AG04450 (cell line): Measurements from ENCODE around the gene GNAI2. TPM values are rescaled to one million over a fixed set of nuclear protein-coding genes. Genes with fewer than 3 reads are reported as not detected.

Experiments
- CTCF ChIA-PET: fragments of 300-600, 350-600 bp; formaldehyde crosslinking; extraction: SDS; loops from one replicate; lab custom pipeline; 2022; ENCODE audit warnings: antibody characterized with exemption, inconsistent platforms; lab: Charles Lee
- POLR2A ChIA-PET: fragments of 350-600 bp; formaldehyde crosslinking; extraction: SDS; loops from one replicate; lab custom pipeline; 2021; ENCODE audit warnings: antibody characterized with exemption, inconsistent platforms; lab: Yijun Ruan, JAX
- DNase-seq: peaks from one replicate; pipeline ENCODE4 v3.0.0-alpha.2; 2011; ENCODE audit warnings: low read depth, low spot score
- H3K27ac ChIP-seq: one replicate; pipeline ENCODE4 v1.5.1; 2012; ENCODE audit warnings: low read depth, low read length, control low read depth
- H3K27me3 ChIP-seq: one replicate; pipeline ENCODE4 v1.6.0; 2012; ENCODE audit warnings: low read length; ENCODE audit not compliant: control insufficient read depth, insufficient read depth
- H3K4me3 ChIP-seq: 2 replicates; pipeline ENCODE4 v1.5.1; 2011; ENCODE audit warnings: mild to moderate bottlenecking, low read depth, low read length, control low read depth
- H3K9me3 ChIP-seq: 2 replicates; pipeline ENCODE4 v1.5.1; 2012; ENCODE audit warnings: low read length; ENCODE audit not compliant: control insufficient read depth, insufficient read depth
- polyA plus RNA-seq: library from polyadenylated mRNA; depleted of rRNA; stranded (reverse); fragments of >200 nt; gene quantifications from 2 replicates; pipeline ENCODE4 v1.2.3, GENCODE V29; 2011
- TF ChIP-seq, protein P1 (sequence below): IDR thresholded peaks from 2 replicates; pipeline ENCODE4 v1.5.1; 2011; ENCODE audit warnings: low read depth, low read length, control low read depth, inconsistent platforms

The GNAI2 gene
- polyA plus RNA-seq, 1 experiment: 603 TPM

- TF ChIP-seq, protein P1, sequence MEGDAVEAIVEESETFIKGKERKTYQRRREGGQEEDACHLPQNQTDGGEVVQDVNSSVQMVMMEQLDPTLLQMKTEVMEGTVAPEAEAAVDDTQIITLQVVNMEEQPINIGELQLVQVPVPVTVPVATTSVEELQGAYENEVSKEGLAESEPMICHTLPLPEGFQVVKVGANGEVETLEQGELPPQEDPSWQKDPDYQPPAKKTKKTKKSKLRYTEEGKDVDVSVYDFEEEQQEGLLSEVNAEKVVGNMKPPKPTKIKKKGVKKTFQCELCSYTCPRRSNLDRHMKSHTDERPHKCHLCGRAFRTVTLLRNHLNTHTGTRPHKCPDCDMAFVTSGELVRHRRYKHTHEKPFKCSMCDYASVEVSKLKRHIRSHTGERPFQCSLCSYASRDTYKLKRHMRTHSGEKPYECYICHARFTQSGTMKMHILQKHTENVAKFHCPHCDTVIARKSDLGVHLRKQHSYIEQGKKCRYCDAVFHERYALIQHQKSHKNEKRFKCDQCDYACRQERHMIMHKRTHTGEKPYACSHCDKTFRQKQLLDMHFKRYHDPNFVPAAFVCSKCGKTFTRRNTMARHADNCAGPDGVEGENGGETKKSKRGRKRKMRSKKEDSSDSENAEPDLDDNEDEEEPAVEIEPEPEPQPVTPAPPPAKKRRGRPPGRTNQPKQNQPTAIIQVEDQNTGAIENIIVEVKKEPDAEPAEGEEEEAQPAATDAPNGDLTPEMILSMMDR: no peak
- Histone ChIP-seq H3K27me3 (peaks cover 36% of the 10 kb centered on the region), H3K27ac (no peak overlapping the region), H3K9me3 (no peaks in the 10 kb centered on the region; the same call in 1 of the 2 replicates), H3K4me3 (no peak overlapping the region)
- ChIA-PET CTCF (interaction anchor here (3.4 to 9.0 kb wide), 4 partner anchors 14 to 128 kb away, joined by 15 to 324 read pairs (median 32); no protein-coding TSS in a partner anchor), POLR2A (interaction anchor here (1.2 kb wide), 1 partner anchor 39 kb away, joined by 3 read pairs; the partner anchor contains the start of gene GNAI2)
- DNase-seq: no peak
Observed at GRCh38 chr3:50196253-50196801, 39.7 kb upstream of the GNAI2 start.

DNA sequence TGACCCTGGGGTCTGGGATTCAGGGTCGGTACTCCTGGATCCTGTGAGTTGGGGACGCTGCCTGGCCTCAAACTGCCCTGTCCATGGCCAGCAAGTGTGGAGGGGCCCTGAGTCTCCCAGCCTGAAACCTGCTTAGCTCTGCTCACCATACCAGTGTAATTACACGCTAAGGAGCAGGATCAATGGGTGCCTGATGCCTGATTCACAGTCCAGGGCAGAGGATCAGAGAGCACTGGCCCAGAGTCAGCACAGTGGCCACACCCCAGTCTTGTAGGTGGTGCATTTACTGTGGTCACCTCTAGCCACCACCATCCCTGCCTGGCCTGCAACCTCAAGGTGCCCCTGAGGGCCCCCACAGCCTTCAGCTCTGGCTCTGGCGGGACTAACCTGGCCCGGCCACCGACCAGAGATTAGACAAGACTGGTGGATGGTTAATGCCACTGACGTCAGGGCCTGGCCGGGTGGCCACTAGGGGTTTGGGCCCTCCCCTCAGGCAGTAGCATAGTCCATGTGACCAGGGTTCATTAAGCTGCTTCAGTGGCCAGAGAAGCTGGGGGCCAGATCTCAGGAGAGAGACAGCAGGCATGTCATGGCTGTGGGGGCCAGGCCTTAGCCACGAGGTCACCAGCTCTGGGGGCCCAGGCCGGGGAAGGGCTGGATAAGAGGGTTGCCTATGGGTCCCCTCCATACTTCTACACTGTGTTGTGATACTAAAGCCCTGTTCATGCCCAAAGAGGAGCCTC, 34.3 kb upstream of the GNAI2 start:
- Histone ChIP-seq H3K27ac (no peak overlapping the region), H3K27me3 (peaks cover 49% of the 10 kb centered on the region), H3K4me3 (no peak overlapping the region), H3K9me3 (no peaks in the 10 kb centered on the region)
- CTCF ChIA-PET: interaction anchor here (0.5 to 4.2 kb wide), 4 partner anchors 9 to 81 kb away, joined by 3 to 42 read pairs (median 14); partner anchors contain the start of gene GNAT1
- no peak for DNase-seq
- POLR2A ChIA-PET: no interaction called here
- TF ChIP-seq, protein P1: no peak

GRCh38 chr3:50202353-50203112, 33.5 kb upstream of the GNAI2 start:
- DNase-seq: no peak
- Histone ChIP-seq H3K4me3 (no peak overlapping the region), H3K27me3 (peaks cover 53% of the 10 kb centered on the region), H3K9me3 (no peaks in the 10 kb centered on the region), H3K27ac (no peak overlapping the region)
- POLR2A ChIA-PET: no interaction called here
- TF ChIP-seq, protein P1: no peak
- CTCF ChIA-PET: interaction anchor here (0.9 to 4.2 kb wide), 3 partner anchors 10 to 24 kb away, joined by 3 to 42 read pairs (median 22); partner anchors contain the start of gene GNAT1

- no peak overlapping the region for H3K4me3 ChIP-seq
- DNase-seq: no peak
- TF ChIP-seq, protein P1: no peak
- ChIA-PET CTCF (interaction anchor here (0.9 to 4.2 kb wide), 4 partner anchors 11 to 23 kb away, joined by 3 to 42 read pairs (median 12); partner anchors contain the start of gene GNAT1), POLR2A (no interaction called here)
- no peak overlapping the region for H3K27ac ChIP-seq
- peaks cover 55% of the 10 kb centered on the region for H3K27me3 ChIP-seq
- H3K9me3 ChIP-seq: no peaks in the 10 kb centered on the region
Observed at GRCh38 chr3:50203113-50203808, 32.7 kb upstream of the GNAI2 start.
